Stimulated activated CD8-positive, alpha-beta memory T cell treated with anti-CD3 and anti-CD28 coated beads, Interleukin-7, amount 100 ng/mL, for 4 hours (primary cell): Measurements from ENCODE around the gene URGCP.

Experiments
- DNase-seq, 2 donors: peaks; one replicate each; pipeline ENCODE4 v3.0.0-alpha.2; 2020; ENCODE audit warnings: low read depth in 2 of 2

Gene URGCP

GRCh38 chr7:43876241-43876640 is 30.2 kb downstream of the URGCP start:
- no peak for DNase-seq

- no peak for DNase-seq
Observed at GRCh38 chr7:43873300-43873699, 33.1 kb downstream of the URGCP start.

- DNase-seq: no peak
Observed at GRCh38 chr7:43872406-43873110, 33.8 kb downstream of the URGCP start.

GRCh38 chr7:43871064-43871463 is 35.3 kb downstream of the URGCP start:
- no peak for DNase-seq

GRCh38 chr7:43870316-43870715 is 36.1 kb downstream of the URGCP start:
- DNase-seq: no peak

GRCh38 chr7:43869867-43870240 is 36.5 kb downstream of the URGCP start:
- DNase-seq: no peak

- peak; percentile 90 to 94 for DNase-seq
Observed at GRCh38 chr7:43869006-43869866, 37.2 kb downstream of the URGCP start, which contains the start of gene MRPS24. MRPS24 (minus strand) TSS chr7:43869517; CDS start chr7:43869495, 22 bp downstream.

GRCh38 chr7:43868681-43869005 is 37.8 kb downstream of the URGCP start:
- DNase-seq: no peak

- DNase-seq: no peak
Observed at GRCh38 chr7:43868181-43868580, 38.2 kb downstream of the URGCP start.

GRCh38 chr7:43865277-43865676 is 41.1 kb downstream of the URGCP start:
- DNase-seq: no peak

GRCh38 chr7:43864126-43864525 is 42.3 kb downstream of the URGCP start:
- DNase-seq: no peak

- no peak for DNase-seq
Observed at GRCh38 chr7:43856996-43857395, 49.4 kb downstream of the URGCP start.

- DNase-seq: no peak
Observed at GRCh38 chr7:43856316-43856715, 50.1 kb downstream of the URGCP start.

- DNase-seq: no peak
Observed at GRCh38 chr7:43855176-43855575, 51.2 kb downstream of the URGCP start.

GRCh38 chr7:43851805-43852204 is 54.6 kb downstream of the URGCP start:
- DNase-seq: no peak

GRCh38 chr7:43850348-43851116 is 55.9 kb downstream of the URGCP start:
- DNase-seq: no peak

- no peak for DNase-seq
Observed at GRCh38 chr7:43849047-43849446, 57.3 kb downstream of the URGCP start.

- no peak for DNase-seq
Observed at GRCh38 chr7:43847496-43847895, 58.9 kb downstream of the URGCP start.

GRCh38 chr7:43844662-43845061 is 61.7 kb downstream of the URGCP start:
- no peak for DNase-seq

GRCh38 chr7:43844257-43844656 is 62.1 kb downstream of the URGCP start:
- DNase-seq: no peak

- no peak for DNase-seq
Observed at GRCh38 chr7:43843296-43843695, 63.1 kb downstream of the URGCP start.

- no peak for DNase-seq
Observed at GRCh38 chr7:43838201-43838658, 68.2 kb downstream of the URGCP start.
